Measurements from ENCODE around the gene HIRA. TPM values are rescaled to one million over a fixed set of nuclear protein-coding genes. Genes with fewer than 3 reads are reported as not detected.

The HIRA gene
- total and polyA plus RNA-seq, 4 donors = 4.1 to 32.5 (median 23.0) TPM

GRCh38 chr22:19432133-19432851 is 759 bp upstream of the HIRA start, which contains the start of gene MRPL40:
Gene MRPL40, plus strand, starts transcription at chr22:19432545. Its CDS starts 10 bp downstream, at chr22:19432555.
- TF ChIP-seq EGR1 (IDR thresholded peaks at IDR 0.05; ENCODE audit: low read depth in 2 of 2) = peak; percentile 25 to 87
- TF ChIP-seq HNF4A (conservative IDR thresholded peaks at IDR 0.05) = peak in 1 of 2 donors; percentile 17
- TF ChIP-seq TAF1 (conservative IDR thresholded peaks at IDR 0.05) = peak; percentile 70
- peak; percentile 70 to 91 for TF ChIP-seq GABPA (IDR thresholded peaks at IDR 0.05 in 1 of 2, conservative IDR thresholded peaks at IDR 0.05 in 1 of 2)
- no peak for TF ChIP-seq NR2F2 (IDR thresholded peaks at IDR 0.05)
- no peak for TF ChIP-seq ZBTB33 (IDR thresholded peaks at IDR 0.05)
- TF ChIP-seq RAD21 (IDR thresholded peaks at IDR 0.05) = peak; percentile 9 to 48
- peak; percentile 63 for TF ChIP-seq MAX (IDR thresholded peaks at IDR 0.05)
- TF ChIP-seq REST (IDR thresholded peaks at IDR 0.05) = peak; percentile 18
- peak; percentile 94 for TF ChIP-seq YY1 (IDR thresholded peaks at IDR 0.05)
- peak; percentile 70 for TF ChIP-seq SP1 (IDR thresholded peaks at IDR 0.05)
- no peak for TF ChIP-seq RXRA (IDR thresholded peaks at IDR 0.05)
- peaks cover 0 to 37% (median 29%) of the 10 kb centered on the region in 4 donors for H3K4me1 ChIP-seq (ENCODE audit: control insufficient read depth in 4 of 4, insufficient read depth in 4 of 4, low read length in 3 of 4)
- H3K27ac ChIP-seq (ENCODE audit: low read depth in 1 of 2, low read length in 2 of 2) = peak within 1 kb of the TSS; percentile 96 to 98
- H3K9me3 ChIP-seq (ENCODE audit: control insufficient read depth in 4 of 4, low read length in 3 of 4) = no peaks in the 10 kb centered on the region
- H3K9ac ChIP-seq (ENCODE audit: low read depth in 1 of 2, low read length in 2 of 2) = peak within 1 kb of the TSS; percentile 68 to 82
- DNase-seq (ENCODE audit: low spot score) = peak; percentile 92
- under 1% methylated on average over 74 of the region's 74 CpGs for WGBS
- peaks cover 3 to 16% (median 11%) of the 10 kb centered on the region in 4 donors for H3K36me3 ChIP-seq (ENCODE audit: control insufficient read depth in 4 of 4, insufficient read depth in 3 of 4, low read depth in 1 of 4, low read length in 3 of 4)
- H3K27me3 ChIP-seq (ENCODE audit: control insufficient read depth in 4 of 4, insufficient read depth in 4 of 4, low read length in 3 of 4) = no peaks in the 10 kb centered on the region
- H3K4me3 ChIP-seq (ENCODE audit: low read depth in 1 of 3, low read length in 3 of 3) = peak within 1 kb of the TSS; percentile 83 to 95 (median 89)

GRCh38 chr22:19430890-19431541 is 517 bp downstream of the HIRA start:
- Histone ChIP-seq H3K36me3 (ENCODE audit: control insufficient read depth in 4 of 4, insufficient read depth in 3 of 4, low read depth in 1 of 4, low read length in 3 of 4) (peaks cover 3 to 14% (median 10%) of the 10 kb centered on the region in 4 donors), H3K9ac (ENCODE audit: low read depth in 1 of 2, low read length in 2 of 2) (peak overlapping the region; percentile 52 to 97), H3K9me3 (ENCODE audit: control insufficient read depth in 4 of 4, low read length in 3 of 4) (no peaks in the 10 kb centered on the region), H3K4me3 (ENCODE audit: low read depth in 1 of 3, low read length in 3 of 3) (peak overlapping the region; percentile 36 to 95 (median 81)), H3K4me1 (ENCODE audit: control insufficient read depth in 4 of 4, insufficient read depth in 4 of 4, low read length in 3 of 4) (peaks cover 0 to 41% (median 30%) of the 10 kb centered on the region in 4 donors), H3K27me3 (ENCODE audit: control insufficient read depth in 4 of 4, insufficient read depth in 4 of 4, low read length in 3 of 4) (no peaks in the 10 kb centered on the region), H3K27ac (ENCODE audit: low read depth in 1 of 2, low read length in 2 of 2) (peak overlapping the region; percentile 78 to 98)
- DNase-seq (ENCODE audit: low spot score) = peak; percentile 64
- WGBS = under 1% methylated on average over 53 of the region's 53 CpGs
- TF ChIP-seq NR2F2 (IDR thresholded peaks at IDR 0.05) (no peak), TAF1 (conservative IDR thresholded peaks at IDR 0.05) (peak; percentile 19), FOXA1 (IDR thresholded peaks at IDR 0.05) (no peak), REST (IDR thresholded peaks at IDR 0.05) (no peak), RAD21 (IDR thresholded peaks at IDR 0.05) (no peak), RXRA (IDR thresholded peaks at IDR 0.05) (peak in 1 of 2 donors; percentile 3), CTCF (IDR thresholded peaks at IDR 0.05; ENCODE audit: low read depth, low read length, missing input control) (no peak), HNF4G (IDR thresholded peaks at IDR 0.05) (peak; percentile 65), GABPA (IDR thresholded peaks at IDR 0.05 in 1 of 2, conservative IDR thresholded peaks at IDR 0.05 in 1 of 2) (no peak), MAX (IDR thresholded peaks at IDR 0.05) (peak; percentile 70), SP1 (IDR thresholded peaks at IDR 0.05) (peak; percentile 39), YY1 (IDR thresholded peaks at IDR 0.05) (peak; percentile 21), FOXA2 (IDR thresholded peaks at IDR 0.05) (no peak), JUND (IDR thresholded peaks at IDR 0.05) (no peak)
